Prostate gland (tissue), 2 donors: ENCODE results near the gene ANKRD13D.

ENCODE experiments used
- CTCF ChIP-seq, 4 experiments: fragments of 200-600 bp in 2 of 4; fragments of 450-650 bp in 2 of 4; sonication (generic) in 2 of 4; IDR thresholded peaks; 1 replicate in 3 of 4; 2 replicates in 1 of 4; pipeline ENCODE4 v1.5.1; 2016 to 2019; ENCODE audit warnings: antibody characterized with exemption in 4 of 4, mild to moderate bottlenecking in 2 of 4, moderate library complexity in 2 of 4
- POLR2A ChIP-seq: fragments of 450-650 bp; IDR thresholded peaks from one replicate; pipeline ENCODE4 v1.6.1; 2016; ENCODE audit warnings: antibody characterized with exemption, mild to moderate bottlenecking
- POLR2AphosphoS5 ChIP-seq: sonication (generic); formaldehyde crosslinking; IDR thresholded peaks from one replicate; pipeline ENCODE4 v1.6.1; 2017; ENCODE audit warnings: antibody characterized with exemption

GRCh38 chr11:67271541-67272284 lies 17.4 kb upstream of the ANKRD13D start:
- no peak for TF ChIP-seq CTCF (IDR thresholded peaks at IDR 0.05)
- no peak for TF ChIP-seq POLR2A
- no peak for TF ChIP-seq POLR2AphosphoS5
